PC-9 (cell line): ENCODE data around the gene STRADA.

ENCODE experiments used
- EZH2 ChIP-seq: fragments of 200-600 bp; sonication (generic); IDR thresholded peaks from 2 replicates; pipeline ENCODE4 v1.8.0; 2017; ENCODE audit warnings: antibody characterized with exemption, low read depth
- TF ChIP-seq, protein P1 (sequence below): fragments of 200-600 bp; sonication (generic); conservative IDR thresholded peaks from 2 replicates; pipeline ENCODE4 v1.6.1; 2017; ENCODE audit warnings: mixed run types, antibody characterized with exemption, mild to moderate bottlenecking, moderate library complexity

DNA sequence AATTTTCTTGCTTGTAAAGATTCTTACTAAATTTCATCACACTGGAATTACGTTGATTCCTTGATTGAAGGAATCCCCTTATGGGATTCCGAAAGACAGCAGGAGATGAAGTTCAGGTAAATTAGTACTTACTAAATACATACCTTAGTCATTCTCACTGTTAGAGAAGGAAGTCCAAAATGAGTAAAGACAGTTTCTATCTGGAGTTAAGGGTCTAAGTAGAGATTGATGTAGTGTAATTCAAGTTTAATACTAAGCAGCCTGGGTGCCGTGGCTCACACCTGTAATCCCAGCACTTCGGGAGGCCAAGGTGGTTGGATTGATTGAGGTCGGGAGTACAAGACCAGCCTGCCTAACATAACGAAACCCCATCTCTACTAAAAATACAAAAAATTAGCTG is 41.9 kb upstream of the STRADA start:
- TF ChIP-seq EZH2 = no peak
- TF ChIP-seq, protein P1, sequence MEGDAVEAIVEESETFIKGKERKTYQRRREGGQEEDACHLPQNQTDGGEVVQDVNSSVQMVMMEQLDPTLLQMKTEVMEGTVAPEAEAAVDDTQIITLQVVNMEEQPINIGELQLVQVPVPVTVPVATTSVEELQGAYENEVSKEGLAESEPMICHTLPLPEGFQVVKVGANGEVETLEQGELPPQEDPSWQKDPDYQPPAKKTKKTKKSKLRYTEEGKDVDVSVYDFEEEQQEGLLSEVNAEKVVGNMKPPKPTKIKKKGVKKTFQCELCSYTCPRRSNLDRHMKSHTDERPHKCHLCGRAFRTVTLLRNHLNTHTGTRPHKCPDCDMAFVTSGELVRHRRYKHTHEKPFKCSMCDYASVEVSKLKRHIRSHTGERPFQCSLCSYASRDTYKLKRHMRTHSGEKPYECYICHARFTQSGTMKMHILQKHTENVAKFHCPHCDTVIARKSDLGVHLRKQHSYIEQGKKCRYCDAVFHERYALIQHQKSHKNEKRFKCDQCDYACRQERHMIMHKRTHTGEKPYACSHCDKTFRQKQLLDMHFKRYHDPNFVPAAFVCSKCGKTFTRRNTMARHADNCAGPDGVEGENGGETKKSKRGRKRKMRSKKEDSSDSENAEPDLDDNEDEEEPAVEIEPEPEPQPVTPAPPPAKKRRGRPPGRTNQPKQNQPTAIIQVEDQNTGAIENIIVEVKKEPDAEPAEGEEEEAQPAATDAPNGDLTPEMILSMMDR = no peak
